HepG2 (cell line): ENCODE measurements around the gene CRAT. TPM values are rescaled to one million over a fixed set of nuclear protein-coding genes. Genes with fewer than 3 reads are reported as not detected.
A peak's percentile ranks its signal among the peaks of the same experiment; 100 is the strongest.

ENCODE experiments used
- ATF4 ChIP-seq, 2 experiments: fragments of 450-650 bp in 1 of 2; sonication (generic) in 1 of 2; formaldehyde crosslinking; IDR thresholded peaks; 2 replicates each; pipeline versions ENCODE4 v1.5.0 to v1.8.0; 2020 to 2022; ENCODE audit warnings: mild to moderate bottlenecking in 1 of 2, missing genetic modification reagents in 1 of 2
- ATM ChIP-seq: fragments of 450-650 bp; IDR thresholded peaks from 2 replicates; pipeline ENCODE4 v1.7.1; 2017; ENCODE audit warnings: mild to moderate bottlenecking, borderline replicate concordance
- CBX1 ChIP-seq: IDR thresholded peaks from one replicate; pipeline ENCODE4 v1.6.1; 2016; ENCODE audit warnings: antibody characterized with exemption, low read depth
- FOXP1 ChIP-seq, 2 experiments: fragments of 450-650 bp in 1 of 2; IDR thresholded peaks; 2 replicates each; pipeline ENCODE4 v1.6.1; 2017 to 2018; ENCODE audit warnings: antibody characterized with exemption in 1 of 2
- HNF4G ChIP-seq, 2 experiments: sonication (generic) in 1 of 2; formaldehyde crosslinking in 1 of 2; IDR thresholded peaks; 2 replicates each; pipeline versions ENCODE4 v1.4.0 to v1.6.1; 2011 to 2020; ENCODE audit warnings: borderline replicate concordance in 2 of 2, low read depth in 2 of 2, mild to moderate bottlenecking in 2 of 2, low read length in 1 of 2, missing genetic modification reagents in 1 of 2, moderate library complexity in 1 of 2
- JUND ChIP-seq: sonication (generic); formaldehyde crosslinking; IDR thresholded peaks from 2 replicates; pipeline ENCODE4 v1.8.0; 2022; ENCODE audit warnings: mild to moderate bottlenecking, missing genetic modification reagents
- NCOA5 ChIP-seq: sonication (generic); formaldehyde crosslinking; IDR thresholded peaks from 2 replicates; pipeline ENCODE4 v1.4.0; 2020; ENCODE audit warnings: missing genetic modification reagents
- NFATC3 ChIP-seq: sonication (generic); formaldehyde crosslinking; IDR thresholded peaks from 2 replicates; pipeline ENCODE4 v1.5.1; 2020; ENCODE audit warnings: mild to moderate bottlenecking, missing genetic modification reagents
- POLR2AphosphoS5 ChIP-seq: IDR thresholded peaks from 2 replicates; pipeline ENCODE4 v1.6.1; 2012; ENCODE audit warnings: low read depth, low read length
- RFX3 ChIP-seq: IDR thresholded peaks from 2 replicates; pipeline ENCODE4 v1.6.1; 2016; ENCODE audit warnings: missing biosample characterization, missing genetic modification reagents
- TAF1 ChIP-seq: sonication (generic); formaldehyde crosslinking; IDR thresholded peaks from 2 replicates; pipeline ENCODE4 v1.4.0; 2020; ENCODE audit warnings: missing genetic modification reagents
- THRA ChIP-seq: sonication (generic); formaldehyde crosslinking; IDR thresholded peaks from 2 replicates; pipeline ENCODE4 v1.4.0; 2020; ENCODE audit warnings: missing genetic modification reagents, borderline replicate concordance
- THYN1 ChIP-seq: sonication (generic); formaldehyde crosslinking; IDR thresholded peaks from 2 replicates; pipeline ENCODE4 v1.8.1; 2023; ENCODE audit warnings: low read depth, mild to moderate bottlenecking, moderate library complexity, missing genetic modification reagents, borderline replicate concordance
- YEATS2 ChIP-seq: sonication (generic); formaldehyde crosslinking; IDR thresholded peaks from 2 replicates; pipeline ENCODE4 v1.4.0; 2020; ENCODE audit warnings: missing genetic modification reagents, borderline replicate concordance
- ZBTB4 ChIP-seq: sonication (generic); formaldehyde crosslinking; IDR thresholded peaks from 2 replicates; pipeline ENCODE4 v1.4.0; 2020; ENCODE audit warnings: missing genetic modification reagents, mild to moderate bottlenecking, borderline replicate concordance
- ZFP36L1 ChIP-seq: sonication (generic); formaldehyde crosslinking; IDR thresholded peaks from 2 replicates; pipeline ENCODE4 v1.8.0; 2022; ENCODE audit warnings: mild to moderate bottlenecking, missing genetic modification reagents, moderate library complexity
- ZMAT3 ChIP-seq: sonication (generic); formaldehyde crosslinking; conservative IDR thresholded peaks from 2 replicates; pipeline ENCODE4 v1.7.0; 2021; ENCODE audit warnings: missing genetic modification reagents
- ZNF101 ChIP-seq: sonication (generic); formaldehyde crosslinking; IDR thresholded peaks from 2 replicates; pipeline ENCODE4 v1.4.0; 2020; ENCODE audit warnings: mild to moderate bottlenecking, low read depth, missing genetic modification reagents, borderline replicate concordance
- ZNF263 ChIP-seq: sonication (generic); formaldehyde crosslinking; IDR thresholded peaks from 2 replicates; pipeline ENCODE4 v1.4.0; 2020; ENCODE audit warnings: missing genetic modification reagents
- ZNF430 ChIP-seq: sonication (generic); formaldehyde crosslinking; IDR thresholded peaks from 2 replicates; pipeline ENCODE4 v1.9.0; 2021; ENCODE audit warnings: mild to moderate bottlenecking, missing genetic modification reagents
- ZNF484 ChIP-seq: sonication (generic); formaldehyde crosslinking; IDR thresholded peaks from 2 replicates; pipeline ENCODE4 v1.5.1; 2020; ENCODE audit warnings: mild to moderate bottlenecking, low read depth, missing genetic modification reagents, borderline replicate concordance
- ZNF570 ChIP-seq: sonication (generic); formaldehyde crosslinking; IDR thresholded peaks from 2 replicates; pipeline ENCODE4 v1.4.0; 2020; ENCODE audit warnings: mild to moderate bottlenecking, missing genetic modification reagents, borderline replicate concordance
- ZNF629 ChIP-seq: sonication (generic); formaldehyde crosslinking; conservative IDR thresholded peaks from 2 replicates; pipeline ENCODE4 v1.5.0; 2020; ENCODE audit warnings: missing genetic modification reagents
- ZNF776 ChIP-seq: sonication (generic); formaldehyde crosslinking; IDR thresholded peaks from 2 replicates; pipeline ENCODE4 v1.4.0; 2020; ENCODE audit warnings: mild to moderate bottlenecking, missing genetic modification reagents
- ZNF878 ChIP-seq: sonication (generic); formaldehyde crosslinking; IDR thresholded peaks from 2 replicates; pipeline ENCODE4 v1.8.1; 2023; ENCODE audit warnings: mild to moderate bottlenecking, missing genetic modification reagents, moderate library complexity
- polyA plus RNA-seq, 8 experiments: library from polyadenylated mRNA; depleted of rRNA in 3 of 8; stranded (reverse) in 7 of 8; unstranded in 1 of 8; fragments of >200 nt; fragmentation: Illumina TruSeq in 4 of 8; extraction: Trizol in 4 of 8; gene quantifications; 2 replicates each; pipeline versions ENCODE4 v1.2.1 to v1.2.3, GENCODE V29; 2011 to 2016; ENCODE audit warnings: low read depth in 4 of 8, missing spikeins in 1 of 8, mixed read lengths in 1 of 8; ENCODE audit not compliant: insufficient read depth in 1 of 8
- total RNA-seq, 5 experiments: library from RNA; depleted of rRNA; stranded (reverse); fragments of >200 nt; fragmentation: Illumina TruSeq; extraction: Trizol; gene quantifications; 2 replicates each; pipeline ENCODE4 v1.2.3, GENCODE V29; 2016; ENCODE audit warnings: low read depth in 1 of 5

The CRAT gene
- total and polyA plus RNA-seq, 2 of the 13 experiments (the other 11 are each of a cell fraction or from before 2014, with no cell fraction given) = 26.1 to 26.6 TPM

- TF ChIP-seq ZBTB4 (CRISPR knock-in tag) (0 out of 2 replicates have a peak, but pooled peaks have one; percentile 45), ZNF101 (CRISPR knock-in tag) (no peak), NFATC3 (CRISPR knock-in tag) (no peak), RFX3 (CRISPR knock-in tag) (no peak), ZNF776 (no peak), ZNF484 (CRISPR knock-in tag) (no peak), NCOA5 (CRISPR knock-in tag) (no peak), POLR2AphosphoS5 (no peak), ZNF570 (no peak), ZNF629 (CRISPR knock-in tag) (peak; percentile 65), JUND (CRISPR knock-in tag) (0 out of 2 replicates have a peak, but pooled peaks have one; percentile 20), FOXP1 (IDR thresholded peaks at IDR 0.05) (no peak), FOXP1 (CRISPR knock-in tag; IDR thresholded peaks at IDR 0.05) (peak; percentile 47), THRA (CRISPR knock-in tag) (peak; percentile 81), YEATS2 (no peak), CBX1 (no peak), THYN1 (CRISPR knock-in tag) (no peak), ZNF878 (no peak), ZMAT3 (CRISPR knock-in tag) (0 out of 2 replicates have a peak, but pooled peaks have one; percentile 20), ZNF263 (CRISPR knock-in tag) (peak; percentile 36; the same call in 1 of the 2 replicates), TAF1 (CRISPR knock-in tag) (peak; percentile 42; the same call in 1 of the 2 replicates), ZNF430 (CRISPR knock-in tag) (peak; percentile 86; the same call in 1 of the 2 replicates), ZFP36L1 (no peak), HNF4G (IDR thresholded peaks at IDR 0.05; ENCODE audit: borderline replicate concordance, low read depth, low read length) (peak; percentile 81), HNF4G (CRISPR knock-in tag; IDR thresholded peaks at IDR 0.05; ENCODE audit: borderline replicate concordance, low read depth) (peak; percentile 68; the same call in 1 of the 2 replicates), ATM (no peak), ATF4 (CRISPR knock-in tag; IDR thresholded peaks at IDR 0.05) (no peak)
These were observed 46.1 kb downstream of the CRAT start (continued) for GRCh38 chr9:129064499-129064908.
